ENCODE data around the gene BAD.
A peak's percentile ranks its signal among the peaks of the same experiment; 100 is the strongest.

BAD gene

DNA sequence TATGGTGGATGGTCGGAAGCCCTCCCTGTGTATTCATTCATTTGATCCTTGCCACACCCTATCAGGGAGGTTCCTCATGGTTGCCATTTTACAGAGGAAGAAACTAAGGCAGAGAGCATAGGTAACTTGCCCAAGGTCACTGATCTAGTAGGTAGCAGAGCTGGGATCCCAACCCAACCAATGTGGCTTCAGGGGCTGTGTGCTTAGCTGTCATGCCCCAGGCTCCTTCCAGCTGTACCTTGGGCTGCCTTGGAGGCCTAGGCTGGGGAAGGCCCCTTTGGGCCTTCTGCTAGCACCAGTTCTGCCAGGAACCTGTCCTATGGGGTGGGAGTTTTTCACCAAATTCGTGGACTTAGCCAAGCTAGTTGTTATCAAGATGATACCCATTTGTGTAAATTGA is 8.6 kb downstream of the BAD start:
- DNase-seq (ENCODE audit: low read depth) = no peak

DNA sequence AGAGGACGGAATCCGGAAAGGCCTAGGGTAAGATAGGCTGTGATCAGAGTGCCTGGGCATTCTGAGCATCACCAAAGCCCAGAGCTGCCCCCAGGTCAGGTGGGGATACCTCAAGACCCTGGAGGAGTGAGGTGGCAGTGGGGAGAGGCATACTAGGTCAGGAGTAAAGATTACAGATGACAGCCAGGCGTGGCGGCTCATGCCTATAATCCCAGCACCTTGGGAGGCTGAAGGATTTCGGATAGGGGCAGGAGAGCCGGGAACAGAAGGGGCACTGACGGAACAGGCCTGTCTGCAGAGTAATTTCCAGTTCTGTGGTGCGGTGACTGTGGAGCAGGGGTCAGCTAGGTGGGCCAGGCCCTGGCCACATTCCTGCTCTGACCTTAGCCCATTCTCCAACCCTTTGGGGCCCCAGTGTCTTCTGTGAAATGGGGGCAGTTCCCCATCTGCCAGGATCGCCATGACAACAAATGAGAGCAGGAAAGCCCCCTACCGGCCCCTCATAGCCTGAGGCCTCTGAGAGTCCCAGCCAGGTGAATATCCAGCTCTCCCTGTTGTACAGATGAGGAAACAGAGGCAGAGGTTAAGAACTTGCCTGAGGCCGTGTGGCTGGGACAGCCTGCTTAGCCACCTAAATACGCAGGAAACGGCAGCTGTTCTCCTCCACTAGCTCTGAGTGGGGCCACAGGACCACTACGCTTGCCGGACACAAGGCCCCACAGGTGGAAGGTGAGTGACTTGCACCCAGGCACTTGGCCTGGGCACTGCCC is 9.2 kb downstream of the BAD start:
- DNase-seq (ENCODE audit: low read depth) = no peak

GRCh38 chr11:64269540-64270220 is 14.8 kb downstream of the BAD start:
- DNase-seq (ENCODE audit: low read depth) = peak; percentile 97

DNA sequence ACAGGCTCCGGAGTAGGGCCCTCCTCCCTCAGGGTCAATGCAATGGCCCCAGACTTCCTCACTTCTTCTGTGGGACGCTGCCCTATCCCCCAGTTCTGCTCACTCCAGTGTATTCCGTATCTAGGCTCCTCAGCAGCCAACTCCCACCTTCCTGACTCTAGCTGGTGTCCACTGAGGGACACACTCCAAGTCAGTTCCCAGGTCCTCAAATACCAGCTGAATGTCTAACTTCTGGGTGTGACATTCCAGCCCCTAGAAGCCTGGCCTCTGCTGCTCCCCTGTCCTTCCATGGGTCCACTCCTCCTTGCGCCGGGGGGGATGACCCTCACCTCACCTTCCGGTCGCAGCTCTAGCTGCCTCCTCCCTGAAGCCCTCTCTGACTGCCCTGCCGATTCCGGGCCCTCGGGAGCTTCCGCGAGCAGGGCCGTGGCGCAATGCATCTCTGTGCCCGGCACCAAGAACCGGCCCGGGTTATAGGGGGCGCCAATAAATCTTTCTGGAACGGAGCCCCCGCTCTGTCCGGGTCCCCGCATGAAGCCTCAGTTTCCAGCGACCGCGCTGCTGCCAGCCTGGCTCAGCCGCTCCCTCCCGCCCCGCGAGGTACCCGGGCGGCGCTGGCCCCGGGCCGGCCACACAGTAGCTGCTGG is 15.4 kb downstream of the BAD start:
- DNase-seq (ENCODE audit: low read depth) = no peak

GRCh38 chr11:64268025-64268892 is 16.2 kb downstream of the BAD start:
- no peak for DNase-seq (ENCODE audit: low read depth)

DNA sequence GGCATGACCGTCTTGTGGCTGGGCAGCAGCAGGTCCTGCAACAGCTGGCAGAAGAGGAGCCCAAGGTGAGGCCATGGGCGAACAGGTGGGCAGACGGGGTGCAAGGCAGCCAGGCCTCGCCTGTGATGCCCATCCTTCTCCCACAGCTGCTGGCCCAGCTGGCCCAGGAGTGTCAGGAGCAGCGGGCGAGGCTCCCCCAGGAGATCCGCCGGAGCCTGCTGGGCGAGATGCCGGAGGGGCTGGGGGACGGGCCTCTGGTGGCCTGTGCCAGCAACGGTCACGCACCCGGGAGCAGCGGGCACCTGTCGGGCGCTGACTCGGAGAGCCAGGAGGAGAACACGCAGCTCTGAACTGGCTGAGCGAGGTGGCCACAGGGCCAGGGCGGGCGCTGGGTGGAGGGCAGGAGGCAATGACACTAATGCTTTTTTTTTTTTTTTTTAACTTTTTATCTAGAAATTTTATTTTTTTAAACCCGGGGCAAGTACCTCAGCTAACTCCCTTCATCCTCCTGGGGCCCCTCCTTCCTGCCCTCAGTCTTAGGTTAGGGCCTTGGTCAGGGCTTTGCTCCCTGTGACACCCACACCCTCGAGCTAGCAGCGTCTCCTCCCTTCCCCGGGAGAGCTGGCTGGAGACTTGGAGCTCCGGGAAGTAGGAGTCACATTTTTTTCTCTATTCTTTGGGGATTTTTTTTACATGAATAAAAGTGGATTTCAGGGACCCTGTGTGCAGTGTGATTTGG is 17.1 kb downstream of the BAD start:
- no peak for DNase-seq (ENCODE audit: low read depth)

GRCh38 chr11:64266339-64266738 is 18.1 kb downstream of the BAD start:
- no peak for DNase-seq (ENCODE audit: low read depth)

DNA sequence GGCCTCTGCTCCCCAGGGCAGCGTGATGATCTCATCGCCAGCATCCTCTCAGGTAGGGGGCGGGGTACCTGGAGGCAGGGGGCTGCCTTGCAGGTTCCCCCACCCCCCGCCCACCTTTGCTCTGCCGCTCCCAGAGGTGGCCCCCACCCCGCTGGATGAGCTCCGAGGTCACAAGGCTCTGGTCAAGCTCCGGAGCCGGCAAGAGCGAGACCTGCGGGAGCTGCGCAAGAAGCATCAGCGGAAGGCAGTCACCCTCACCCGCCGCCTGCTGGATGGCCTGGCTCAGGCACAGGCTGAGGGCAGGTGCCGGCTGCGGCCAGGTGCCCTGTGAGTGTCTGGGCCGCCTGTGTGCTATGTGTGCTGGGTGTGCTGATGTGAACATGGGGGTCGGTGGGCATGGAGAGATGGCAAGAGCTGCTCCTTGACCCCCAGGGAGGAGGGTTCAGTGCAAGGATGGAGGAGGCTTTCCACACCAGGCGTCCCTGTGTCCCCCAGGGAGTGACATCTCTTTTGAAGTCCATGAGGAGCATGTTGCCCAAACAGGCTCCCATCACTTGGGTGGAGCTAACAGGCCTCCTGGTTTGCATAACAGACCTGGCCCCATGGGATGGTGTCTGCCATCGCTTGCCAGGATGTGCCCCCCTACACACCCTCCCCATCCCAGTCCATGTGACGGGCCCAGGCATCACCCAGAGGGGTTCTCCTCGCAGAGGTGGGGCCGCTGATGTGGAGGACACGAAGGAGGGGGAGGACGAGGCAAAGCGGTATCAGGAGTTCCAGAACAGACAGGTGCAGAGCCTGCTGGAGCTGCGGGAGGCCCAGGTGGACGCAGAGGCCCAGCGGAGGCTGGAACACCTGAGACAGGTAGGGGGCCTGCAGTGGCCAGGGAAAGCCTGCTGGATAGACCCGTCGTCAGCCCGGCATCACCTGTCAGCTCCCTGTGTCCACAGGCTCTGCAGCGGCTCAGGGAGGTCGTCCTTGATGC is 19.0 kb downstream of the BAD start:
- no peak for DNase-seq (ENCODE audit: low read depth)

GRCh38 chr11:64264371-64264852 is 20.1 kb downstream of the BAD start:
- no peak for DNase-seq (ENCODE audit: low read depth)

GRCh38 chr11:64263947-64264317 is 20.5 kb downstream of the BAD start:
- DNase-seq (ENCODE audit: low read depth) = no peak

- no peak for DNase-seq (ENCODE audit: low read depth)
These were observed 21.2 kb downstream of the BAD start for GRCh38 chr11:64263021-64263946.

GRCh38 chr11:64262271-64263002 is 22.0 kb downstream of the BAD start:
- DNase-seq (ENCODE audit: low read depth) = no peak

DNA sequence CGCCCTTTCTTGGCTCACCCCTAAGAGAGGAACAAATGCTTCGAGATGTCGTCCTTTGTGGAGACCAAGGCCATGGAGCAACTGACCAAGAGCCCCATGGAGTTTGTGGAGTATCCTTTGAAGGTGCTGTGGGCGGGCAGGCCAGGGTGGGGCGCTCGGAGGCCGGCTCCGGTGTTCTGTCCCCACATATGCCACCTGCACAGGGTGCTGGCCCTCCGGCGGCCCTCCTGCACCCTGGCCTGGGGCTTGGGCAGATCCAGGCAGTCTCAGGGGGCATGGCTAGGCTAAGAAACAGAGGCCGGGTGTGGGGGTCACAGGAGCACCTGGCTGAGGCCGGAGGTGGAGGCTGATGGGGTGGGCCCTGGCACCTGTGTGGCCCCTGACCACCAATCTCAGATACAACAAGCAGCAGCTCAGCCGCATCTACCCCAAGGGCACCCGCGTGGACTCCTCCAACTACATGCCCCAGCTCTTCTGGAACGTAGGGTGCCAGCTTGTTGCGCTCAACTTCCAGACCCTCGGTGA is 22.8 kb downstream of the BAD start:
- DNase-seq (ENCODE audit: low read depth) = no peak

GRCh38 chr11:64260147-64260708 is 24.2 kb downstream of the BAD start:
- no peak for DNase-seq (ENCODE audit: low read depth)

DNA sequence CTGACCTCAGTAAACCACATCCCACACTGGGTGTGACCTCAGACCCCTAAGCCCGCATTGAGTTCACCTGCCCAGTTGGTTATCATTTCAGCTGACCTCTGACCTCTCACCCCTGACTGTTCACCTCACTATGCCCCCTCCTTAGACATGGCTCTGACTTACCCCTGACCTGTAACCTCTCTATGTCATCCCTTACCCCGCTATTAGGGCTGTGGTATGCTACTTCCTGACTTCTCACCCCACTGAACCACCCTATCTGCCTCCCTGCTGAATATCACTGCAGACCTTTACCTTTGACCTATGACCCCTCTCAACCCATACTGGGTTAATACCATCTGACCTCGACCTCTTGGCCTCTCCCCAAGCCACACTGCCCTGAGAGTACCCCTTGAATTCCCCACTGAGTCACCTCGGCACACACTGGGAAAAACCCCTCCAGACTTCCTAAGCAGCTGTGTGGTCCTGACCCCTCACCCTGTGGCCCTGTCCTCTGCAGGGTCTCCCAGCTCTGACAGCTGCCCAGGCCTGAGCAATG is 24.9 kb downstream of the BAD start:
- DNase-seq (ENCODE audit: low read depth) = no peak

DNA sequence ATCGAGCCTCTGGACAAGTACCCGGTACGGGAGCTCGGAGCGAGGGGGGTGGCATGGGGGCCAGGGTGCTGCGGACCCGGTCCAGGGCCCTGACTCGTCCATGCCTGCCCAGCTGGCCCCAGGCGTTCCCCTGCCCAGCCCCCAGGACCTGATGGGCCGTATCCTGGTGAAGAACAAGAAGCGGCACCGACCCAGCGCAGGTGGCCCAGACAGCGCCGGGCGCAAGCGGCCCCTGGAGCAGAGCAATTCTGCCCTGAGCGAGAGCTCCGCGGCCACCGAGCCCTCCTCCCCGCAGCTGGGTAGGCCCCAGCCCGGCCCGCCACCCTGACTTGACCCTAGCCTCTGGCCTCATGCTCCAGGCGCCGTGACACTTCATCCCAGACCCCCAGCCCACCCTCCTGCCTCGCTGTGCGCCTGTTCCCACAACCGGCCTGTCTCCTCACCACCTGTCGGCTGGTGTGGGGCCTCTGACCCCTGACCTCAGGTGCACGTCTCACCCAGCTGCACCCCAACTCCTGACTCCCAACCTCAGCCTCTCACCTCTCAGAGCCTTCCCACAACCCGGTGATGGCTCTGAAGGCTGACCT is 25.4 kb downstream of the BAD start:
- DNase-seq (ENCODE audit: low read depth) = no peak

DNA sequence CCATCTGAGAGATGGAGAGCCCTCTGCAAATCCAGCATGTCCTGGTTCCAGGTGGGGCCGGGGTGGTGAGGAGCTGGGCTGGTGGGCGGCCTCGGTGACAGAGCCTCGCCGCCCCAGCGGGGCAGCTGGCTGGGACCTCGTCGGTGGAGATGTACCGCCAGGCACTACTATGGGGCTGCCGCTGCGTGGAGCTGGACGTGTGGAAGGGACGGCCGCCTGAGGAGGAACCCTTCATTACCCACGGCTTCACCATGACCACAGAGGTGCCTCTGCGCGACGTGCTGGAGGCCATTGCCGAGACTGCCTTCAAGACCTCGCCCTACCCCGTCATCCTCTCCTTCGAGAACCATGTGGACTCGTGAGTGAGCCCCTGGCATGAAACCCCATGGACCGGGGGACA is 26.1 kb downstream of the BAD start:
- DNase-seq (ENCODE audit: low read depth) = no peak

Measured in stimulated activated CD8-positive, alpha-beta memory T cell treated with anti-CD3 and anti-CD28 coated beads, Interleukin-12 subunit alpha, Interleukin-12 subunit beta, amount 100 ng/mL, for 4 hours (primary cell).